Glomerular visceral epithelial cell (primary cell): ENCODE data around the gene STK38.

Experiments used
- DNase-seq: peaks from one replicate; pipeline ENCODE4 v3.0.0-alpha.2; 2016; ENCODE audit errors: extremely low spot score

STK38 gene

DNA sequence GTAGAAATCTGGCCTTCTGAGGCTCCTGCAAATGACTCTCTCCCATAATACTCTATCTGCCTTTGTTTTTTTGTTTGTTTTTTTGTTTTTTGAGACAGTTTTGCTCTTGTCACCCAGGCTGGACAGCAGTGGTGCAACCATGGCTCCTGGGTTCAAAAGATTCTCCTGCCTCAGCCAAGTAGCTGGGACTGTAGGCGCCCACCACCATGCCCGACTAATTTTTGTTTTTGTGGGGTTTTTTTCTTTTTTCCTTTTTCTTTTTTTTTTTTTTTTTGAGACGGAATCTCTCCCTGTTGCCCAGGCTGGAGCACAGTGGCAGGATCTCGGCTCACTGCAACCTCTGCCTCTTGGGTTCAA lies 16.6 kb upstream of the STK38 start:
- no peak for DNase-seq

GRCh38 chr6:36563237-36563927 lies 16.1 kb upstream of the STK38 start:
- no peak for DNase-seq

- no peak for DNase-seq
Observed at GRCh38 chr6:36560822-36561221, 13.5 kb upstream of the STK38 start.

- DNase-seq = no peak
Observed at GRCh38 chr6:36559011-36559793, 11.9 kb upstream of the STK38 start.

- no peak for DNase-seq
Observed at GRCh38 chr6:36556281-36556680, 9.0 kb upstream of the STK38 start.

DNA sequence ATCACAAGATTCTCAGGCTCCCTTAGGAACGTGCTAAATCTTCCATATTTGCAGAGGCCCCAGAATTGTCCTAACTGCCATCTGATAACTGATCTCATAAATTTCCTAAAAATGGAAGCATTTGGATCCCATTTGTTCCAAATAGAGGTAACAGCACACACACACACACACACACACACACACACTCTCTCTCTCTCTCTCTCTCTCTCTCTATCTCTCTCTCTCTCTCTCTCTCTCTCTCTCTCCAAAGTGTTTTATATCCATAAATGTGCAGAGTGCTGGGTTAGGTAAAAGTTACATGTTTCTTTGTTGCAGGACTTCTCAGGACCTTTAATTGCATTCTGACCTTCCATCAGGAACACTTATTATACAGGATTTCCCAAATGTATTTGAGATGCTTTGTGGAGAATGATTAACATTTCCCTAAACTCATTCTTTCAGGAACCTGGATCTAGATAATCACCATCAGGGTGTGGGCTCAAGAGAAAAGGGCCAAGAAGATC lies 8.5 kb upstream of the STK38 start:
- DNase-seq = no peak

DNA sequence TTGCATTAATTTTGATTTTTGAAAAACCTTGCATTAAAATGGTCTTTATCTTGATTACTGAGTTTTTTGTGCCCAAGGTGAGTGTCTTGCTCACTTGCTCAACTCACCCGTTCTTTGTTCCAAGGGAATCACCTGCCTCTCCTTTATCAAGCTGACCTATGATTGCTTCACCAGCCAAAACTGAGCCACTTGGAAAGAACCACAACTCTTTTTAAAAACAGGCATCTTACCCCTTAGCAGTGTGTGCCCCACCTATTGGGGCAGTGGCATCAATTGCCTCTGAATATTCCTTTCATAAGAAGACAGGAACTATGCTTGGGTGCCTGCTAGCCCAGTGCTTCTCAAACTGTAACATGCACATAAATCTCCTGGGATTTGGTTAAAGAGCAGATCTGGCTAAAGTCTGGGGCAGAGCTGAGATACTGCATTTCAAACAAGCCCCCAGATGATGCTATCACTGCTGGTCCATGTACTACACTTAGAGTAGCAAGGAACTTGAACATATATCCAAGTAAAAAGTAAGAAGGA lies 3.3 kb upstream of the STK38 start:
- no peak for DNase-seq

GRCh38 chr6:36548401-36548743 lies 1.1 kb upstream of the STK38 start:
- no peak for DNase-seq

GRCh38 chr6:36547646-36548400 lies 544 bp upstream of the STK38 start:
- no peak for DNase-seq

GRCh38 chr6:36546308-36546919 lies 865 bp downstream of the STK38 start:
- DNase-seq = peak; percentile 29

- no peak for DNase-seq
Observed at GRCh38 chr6:36545767-36546307, 1.4 kb downstream of the STK38 start.

DNA sequence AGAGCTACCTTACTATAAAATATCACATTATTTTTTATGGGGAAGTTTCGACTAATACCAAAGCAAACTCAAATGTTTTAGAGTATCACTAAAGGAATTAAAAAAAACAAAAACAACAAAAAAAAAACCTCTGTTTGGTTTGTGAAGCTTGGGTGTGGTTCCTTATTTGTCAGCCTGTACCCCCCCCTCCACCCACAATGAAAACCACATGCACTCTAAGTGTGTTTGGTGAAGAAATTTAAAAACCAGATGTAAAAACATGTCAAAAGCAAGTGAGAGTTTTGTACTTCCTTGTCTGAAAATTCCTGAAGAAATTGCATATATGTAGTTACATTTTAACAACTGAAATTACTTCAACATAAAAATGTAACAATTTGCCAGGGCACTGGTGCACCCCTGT lies 3.1 kb downstream of the STK38 start:
- no peak for DNase-seq

- no peak for DNase-seq
Observed at GRCh38 chr6:36542041-36542440, 5.2 kb downstream of the STK38 start.

GRCh38 chr6:36539814-36540568 lies 7.3 kb downstream of the STK38 start:
- no peak for DNase-seq

GRCh38 chr6:36536873-36537547 lies 10.3 kb downstream of the STK38 start:
- no peak for DNase-seq

DNA sequence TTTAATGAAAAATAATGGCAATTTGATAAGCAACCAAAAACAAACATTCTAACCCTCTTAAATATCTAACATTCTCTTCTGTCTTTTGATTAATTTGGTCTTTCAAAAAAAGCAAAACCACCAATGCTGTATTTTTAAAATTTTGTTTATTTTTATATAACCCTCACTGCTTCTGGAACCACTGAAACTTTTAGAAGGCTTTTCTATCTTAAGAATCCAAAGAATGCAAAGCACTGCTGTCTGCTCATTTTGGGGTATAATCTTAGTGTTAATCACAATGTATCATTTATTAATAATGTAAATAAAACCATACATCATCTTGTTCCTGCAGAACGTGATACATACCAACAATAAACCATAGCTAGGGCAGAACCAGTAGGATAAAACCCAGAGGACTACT lies 14.0 kb downstream of the STK38 start:
- no peak for DNase-seq

DNA sequence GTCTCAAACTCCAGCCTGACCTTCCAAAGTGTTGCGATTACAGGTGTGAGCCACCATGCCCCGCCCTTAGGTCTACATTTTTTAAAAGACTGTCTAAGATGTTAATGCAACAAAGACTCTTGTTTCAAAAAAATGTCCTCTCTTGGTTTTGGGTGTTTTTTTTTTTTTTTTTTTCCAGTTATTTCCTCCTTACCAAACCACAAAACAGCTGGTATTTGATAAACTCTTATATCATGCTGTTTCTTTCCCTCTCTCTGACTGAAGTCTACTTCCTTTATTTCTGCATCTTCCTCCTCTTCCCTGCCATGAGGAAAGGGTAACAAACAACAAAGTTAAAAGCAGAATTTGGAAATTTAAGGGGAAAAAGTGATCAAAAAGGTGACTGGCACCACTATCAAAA lies 21.2 kb downstream of the STK38 start:
- DNase-seq = no peak

- DNase-seq = no peak
Observed at GRCh38 chr6:36525346-36525745, 21.9 kb downstream of the STK38 start.

GRCh38 chr6:36524871-36525270 lies 22.4 kb downstream of the STK38 start:
- DNase-seq = no peak

DNA sequence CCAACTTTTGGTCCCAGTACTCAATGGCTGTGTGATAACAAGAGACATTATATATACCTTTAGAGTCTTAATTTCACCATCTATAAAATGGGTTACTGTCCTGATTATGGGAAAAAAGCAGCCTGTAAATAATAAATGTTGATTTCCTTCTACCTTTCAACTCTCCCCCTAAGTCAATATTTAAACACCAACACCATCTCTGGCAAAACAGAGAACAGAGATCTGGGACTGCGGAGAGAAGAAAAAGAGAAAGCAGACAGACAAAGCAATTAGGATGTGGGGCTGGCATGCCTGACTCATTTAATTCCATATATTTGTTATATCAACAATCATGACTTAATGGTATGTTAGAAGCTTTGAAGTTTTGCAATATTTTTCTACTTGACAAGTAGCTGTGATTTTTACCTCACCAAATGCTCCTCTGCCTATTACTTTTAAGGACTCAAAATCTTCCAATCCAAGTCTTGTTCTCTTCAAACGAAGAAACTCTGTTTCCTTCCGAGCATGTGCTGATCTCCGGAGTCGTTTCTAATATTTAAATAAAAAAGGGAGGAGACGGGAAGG lies 23.3 kb downstream of the STK38 start:
- no peak for DNase-seq
